Measurements from ENCODE around the gene VPS54.

The VPS54 gene

DNA sequence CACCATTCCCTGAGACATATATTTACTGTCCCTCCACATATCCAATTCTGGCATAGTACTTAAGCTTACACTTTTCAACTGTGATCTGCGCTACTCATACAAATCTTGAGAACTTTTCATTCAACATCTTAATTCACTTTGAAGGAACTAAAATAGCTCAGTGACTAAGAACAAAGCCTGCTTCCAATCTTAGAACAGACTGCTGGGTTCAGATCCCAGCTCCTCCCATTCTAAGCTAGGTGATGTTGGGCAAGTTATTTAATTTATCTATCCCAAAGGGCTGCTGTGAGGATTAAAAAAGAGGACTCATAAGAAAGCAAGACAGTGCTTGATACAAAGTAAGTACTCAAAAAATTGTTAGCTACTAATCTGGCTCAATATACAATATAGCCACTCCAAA lies 119.6 kb downstream of the VPS54 start:
- DNase-seq, result no peak

DNA sequence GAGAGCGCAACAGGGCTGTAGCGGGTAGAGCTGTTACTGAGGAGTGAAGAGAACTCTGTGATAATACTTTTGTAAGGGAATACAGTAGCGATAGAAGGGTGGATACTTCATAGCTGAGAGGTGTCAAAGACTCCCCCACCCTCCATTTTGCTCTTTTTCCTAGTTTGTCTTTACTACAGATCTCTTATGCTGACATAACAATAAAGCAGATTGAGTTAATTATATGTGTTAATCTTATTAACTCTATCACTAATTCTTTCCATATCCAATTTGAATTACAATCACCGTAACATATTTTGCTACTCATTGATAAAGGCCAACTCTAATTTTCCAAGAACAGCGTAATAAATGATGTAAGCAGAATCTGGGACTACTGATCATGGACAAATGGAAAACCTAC lies 120.4 kb downstream of the VPS54 start:
- DNase-seq, result no peak

DNA sequence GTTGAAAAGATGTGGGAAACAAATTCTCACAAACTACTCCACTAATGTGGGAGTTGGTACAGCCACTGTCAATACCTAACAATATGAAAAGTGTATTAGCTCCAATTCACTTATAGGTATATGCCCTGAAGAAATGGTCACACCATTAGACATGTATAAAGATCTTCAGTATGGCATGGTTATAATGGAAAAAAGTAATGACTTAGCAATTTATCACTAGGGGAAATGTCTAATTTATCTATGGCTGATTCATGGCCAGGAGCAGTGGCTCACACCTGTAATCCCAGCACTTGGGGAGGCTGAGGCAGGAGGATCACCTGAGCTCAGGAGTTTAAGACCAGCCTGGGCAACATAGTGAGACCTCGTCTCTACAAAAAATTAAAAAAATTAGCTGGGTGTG lies 125.1 kb downstream of the VPS54 start:
- no peak for DNase-seq

DNA sequence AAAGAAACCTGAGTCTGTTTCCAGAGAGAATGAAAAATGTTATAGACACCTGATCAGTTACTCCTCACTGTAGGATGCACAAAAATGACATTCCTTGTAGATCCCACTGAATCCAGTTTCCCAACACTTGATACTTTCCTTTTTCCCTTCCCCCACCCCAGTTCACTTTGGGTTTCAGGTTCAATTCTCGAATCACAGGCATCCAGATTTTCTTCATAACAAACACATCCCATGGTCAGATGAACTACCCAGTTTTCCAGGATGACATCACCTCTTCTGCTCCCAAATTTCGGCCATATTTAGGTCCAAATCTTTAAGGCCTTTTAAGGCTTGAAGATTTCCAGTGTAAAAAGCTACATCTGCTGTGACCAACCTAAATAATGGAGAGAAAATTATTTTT lies 126.1 kb downstream of the VPS54 start:
- DNase-seq, result no peak

DNA sequence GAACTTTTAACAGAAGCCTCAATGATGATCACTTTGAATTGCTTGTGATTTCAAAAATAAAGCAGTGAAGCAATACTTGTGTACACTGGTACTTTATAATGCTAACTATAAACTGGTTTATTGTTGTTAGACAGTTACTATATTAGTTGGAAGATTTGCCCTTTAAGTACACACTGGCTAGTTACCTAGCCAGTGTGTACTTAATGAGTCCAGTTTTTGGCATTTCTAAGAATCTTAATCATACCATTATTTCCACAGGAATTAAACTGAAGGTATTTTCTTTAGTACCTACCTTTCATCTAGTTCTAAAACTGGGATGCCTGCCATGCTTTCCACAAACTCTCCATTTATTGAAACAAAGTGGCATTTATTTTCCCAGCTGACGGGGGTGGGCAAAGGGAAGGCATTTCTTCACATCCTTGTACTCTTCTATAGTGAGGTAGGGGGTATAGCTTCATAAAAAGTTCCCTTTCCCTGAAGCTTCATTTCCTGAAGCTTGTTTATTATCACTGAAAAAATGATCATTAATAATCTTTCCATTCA lies 127.7 kb downstream of the VPS54 start:
- no peak for DNase-seq

DNA sequence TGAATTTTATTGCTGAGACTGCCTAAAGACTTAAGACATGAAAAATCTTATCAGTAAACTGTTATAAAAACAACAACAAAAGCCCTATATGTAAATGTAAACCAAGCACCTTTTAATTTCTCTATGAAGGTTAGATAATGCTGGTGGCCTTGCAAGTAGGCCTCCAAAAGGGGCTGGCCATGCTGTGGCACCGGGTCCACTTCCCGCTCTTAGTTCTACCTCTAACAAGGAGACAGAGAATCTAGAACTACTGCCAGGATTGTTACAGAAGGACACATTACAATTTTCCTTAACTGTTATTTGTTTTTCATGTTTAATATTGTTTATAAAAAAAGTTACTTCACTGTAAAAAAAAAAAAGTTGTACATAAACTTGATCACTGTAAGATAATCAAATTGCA lies 128.6 kb downstream of the VPS54 start:
- DNase-seq, result no peak

DNA sequence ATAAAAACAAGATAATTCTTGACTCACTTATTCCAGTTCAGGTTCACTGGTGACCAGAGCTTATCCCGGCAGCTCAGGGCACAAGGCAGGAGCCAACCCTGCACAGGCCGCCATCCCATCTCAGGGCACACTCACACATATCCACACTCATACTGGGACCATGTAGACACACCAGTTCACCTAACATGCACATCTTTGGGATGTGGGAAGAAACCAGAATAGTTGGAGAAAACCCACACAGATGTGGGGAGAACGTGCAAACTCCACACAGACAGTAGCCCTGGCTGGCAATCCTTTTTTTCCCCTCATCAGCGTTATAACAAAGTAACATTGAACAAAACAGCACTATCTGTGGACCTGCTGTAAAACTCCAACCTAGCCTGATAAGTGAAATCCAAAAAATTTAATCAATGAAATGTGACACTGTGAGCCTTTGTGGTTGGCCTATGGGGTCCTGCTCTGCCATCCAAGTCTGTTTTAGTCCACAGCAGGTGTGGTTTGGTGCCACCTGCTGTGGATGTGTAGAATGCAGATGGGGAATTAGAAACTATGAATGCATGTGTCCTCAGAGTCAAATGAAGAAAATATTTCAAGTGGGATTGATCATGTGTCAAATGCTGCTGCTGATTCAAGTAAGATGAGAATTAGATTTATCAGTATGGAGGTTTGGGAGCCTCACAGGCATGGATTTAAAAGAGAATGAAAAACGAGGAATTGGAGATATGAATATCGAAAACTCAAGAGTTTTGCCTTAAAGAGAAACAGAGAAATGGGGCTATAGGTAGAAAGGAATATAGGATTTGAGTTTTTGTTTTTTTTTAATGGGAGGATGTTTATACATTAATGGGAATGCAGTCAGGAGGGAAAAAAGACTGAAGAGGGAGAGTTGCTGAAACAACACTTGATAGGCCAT lies 130.5 kb downstream of the VPS54 start:
- DNase-seq, result peak; percentile 5

DNA sequence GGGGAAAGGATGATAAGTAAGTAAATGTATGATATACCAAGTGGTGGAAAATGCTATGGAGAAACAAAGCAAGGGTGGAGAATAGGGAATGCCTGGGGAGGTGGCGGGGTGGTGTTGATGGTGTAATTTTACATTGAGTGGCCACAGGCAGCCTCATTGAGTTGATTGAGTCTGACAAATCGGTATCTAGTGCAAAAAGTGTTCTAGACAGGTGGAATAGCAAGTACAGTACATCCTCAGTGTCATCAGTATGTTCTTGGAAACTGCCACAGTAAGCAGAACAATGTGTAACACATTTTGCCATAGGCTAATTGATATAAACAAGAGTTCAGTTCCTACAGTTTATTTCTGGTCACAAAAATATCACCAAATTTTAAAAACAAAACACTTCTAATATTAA lies 131.2 kb downstream of the VPS54 start:
- DNase-seq, result no peak

DNA sequence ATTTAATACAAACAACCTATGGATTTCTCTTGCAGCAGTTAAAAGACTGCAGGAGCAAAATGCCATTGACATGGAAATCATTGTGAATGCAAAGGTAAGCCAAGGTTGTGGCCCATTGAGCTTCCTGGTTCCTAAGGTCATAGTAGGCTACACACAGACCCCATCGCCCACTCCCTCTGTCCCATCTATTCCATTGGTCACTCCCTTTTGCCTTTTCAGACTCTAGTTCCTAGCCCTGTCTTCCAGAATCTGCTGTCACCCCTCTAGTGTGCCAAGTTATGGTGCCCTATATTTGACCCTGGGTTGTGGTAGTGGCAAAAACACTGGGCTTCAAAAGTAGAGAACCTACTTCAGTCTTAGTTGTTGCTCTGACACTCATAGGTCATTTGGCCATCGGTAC lies 132.8 kb downstream of the VPS54 start:
- DNase-seq, result no peak

DNA sequence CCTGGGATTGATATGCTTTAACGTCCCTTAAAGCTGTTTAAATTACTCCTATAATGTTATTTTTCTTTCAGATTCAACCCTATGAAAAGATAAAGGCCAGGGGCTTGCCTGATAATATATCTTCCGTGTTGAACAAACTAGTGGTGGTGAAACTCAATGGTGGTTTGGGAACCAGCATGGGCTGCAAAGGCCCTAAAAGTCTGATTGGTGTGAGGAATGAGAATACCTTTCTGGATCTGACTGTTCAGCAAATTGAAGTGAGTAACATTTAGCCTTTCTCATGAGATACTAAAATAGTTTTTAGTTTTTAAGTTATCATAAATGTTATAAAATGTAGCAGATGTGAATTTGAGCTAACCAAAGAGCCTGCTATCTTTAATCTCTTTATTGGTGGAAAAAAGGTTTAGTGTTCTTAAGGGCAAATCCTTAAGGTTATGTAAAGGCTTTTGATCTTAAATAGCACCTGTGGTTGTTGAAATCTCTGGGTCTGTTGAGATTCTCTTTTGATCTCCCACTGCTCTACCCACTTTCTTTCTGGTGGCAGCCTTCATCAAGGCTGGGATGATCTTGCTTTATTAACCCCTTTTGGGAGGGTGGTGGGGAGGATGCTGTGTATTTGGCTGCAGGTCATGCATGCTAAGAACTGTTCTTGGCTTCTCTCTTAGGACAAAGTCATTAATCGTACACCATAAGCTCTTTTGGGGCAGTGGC lies 136.7 kb downstream of the VPS54 start:
- no peak for DNase-seq

DNA sequence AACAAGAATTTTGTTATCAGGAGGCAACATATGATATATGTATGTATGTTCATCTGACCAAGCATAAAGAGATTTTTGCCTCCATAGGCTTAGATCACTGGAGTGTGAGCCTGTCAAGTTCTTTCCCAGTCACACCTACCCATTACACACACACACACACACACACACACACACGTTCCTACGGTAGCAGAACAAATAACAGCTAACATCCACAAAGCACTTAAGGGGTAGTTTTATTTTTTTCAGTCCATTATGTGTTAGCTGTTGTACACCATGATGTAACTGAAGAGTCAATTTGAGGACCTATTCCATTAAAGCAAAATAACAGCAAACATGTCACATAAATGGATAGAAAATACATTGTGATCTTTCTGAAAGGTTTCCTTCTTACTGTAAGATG lies 138.0 kb downstream of the VPS54 start:
- DNase-seq, result no peak

DNA sequence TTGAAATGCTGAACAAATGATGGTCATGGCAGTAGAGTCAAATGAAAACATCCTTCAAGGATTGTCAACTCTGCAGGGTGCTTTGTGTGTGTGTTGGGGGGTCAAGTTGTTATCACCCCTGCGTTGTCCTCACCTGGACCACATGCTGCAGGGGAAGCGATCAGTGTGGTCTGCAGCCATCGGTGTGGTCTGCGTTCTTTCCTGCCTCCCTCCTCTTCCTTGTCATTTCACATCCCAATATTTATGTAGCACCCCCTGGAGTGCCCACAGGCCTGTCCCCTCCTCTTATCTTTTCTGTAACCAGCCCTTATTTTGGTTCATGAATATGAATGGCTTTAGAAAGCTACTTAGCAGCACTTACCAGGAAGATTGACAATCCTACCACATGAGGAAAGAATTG lies 138.6 kb downstream of the VPS54 start:
- DNase-seq, result no peak

DNA sequence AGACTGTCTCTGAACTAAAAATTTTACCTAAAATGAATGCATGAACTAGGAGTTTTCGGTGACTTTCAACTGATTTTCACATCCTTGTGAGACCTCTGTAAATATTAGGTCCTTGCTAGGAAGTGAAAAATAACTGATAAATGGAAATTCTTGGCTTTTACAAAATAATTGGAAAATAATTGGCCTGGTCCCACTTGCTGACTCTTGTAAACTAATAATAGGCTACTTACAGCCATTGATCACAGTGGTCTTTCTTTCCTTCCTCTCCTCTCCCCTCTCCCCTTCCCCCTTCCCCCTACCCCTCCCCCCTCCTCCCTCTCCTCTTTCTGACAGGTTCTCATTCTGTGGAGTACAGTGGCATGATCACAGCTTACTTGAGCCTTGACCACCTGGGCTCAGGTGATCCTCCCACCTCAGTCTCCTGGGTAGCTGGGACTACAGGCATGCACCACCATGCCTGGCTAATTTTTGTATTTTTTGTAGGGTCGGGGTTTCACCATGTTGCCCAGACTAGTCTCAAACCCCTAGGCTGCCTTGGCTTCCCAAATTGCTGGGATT lies 139.3 kb downstream of the VPS54 start:
- no peak for DNase-seq

DNA sequence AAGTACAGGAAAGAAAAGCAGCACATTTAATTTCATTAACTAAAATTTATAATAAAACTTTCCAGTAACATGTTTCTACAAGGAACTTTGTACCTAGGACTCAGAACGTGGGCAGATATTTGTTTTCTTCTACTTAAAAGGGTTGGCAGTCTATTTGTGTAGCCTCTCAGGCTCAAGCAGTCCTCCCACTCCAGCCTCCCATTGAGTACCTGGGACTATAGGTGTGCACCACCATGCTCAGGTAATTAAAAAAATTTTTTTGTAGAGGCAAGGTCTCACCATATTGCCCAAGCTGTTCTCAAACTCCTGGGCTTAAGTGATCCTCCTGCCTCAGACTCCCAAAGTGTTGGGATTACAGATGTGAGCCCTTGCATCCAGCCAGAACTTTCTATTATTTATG lies 140.7 kb downstream of the VPS54 start:
- DNase-seq, result no peak

DNA sequence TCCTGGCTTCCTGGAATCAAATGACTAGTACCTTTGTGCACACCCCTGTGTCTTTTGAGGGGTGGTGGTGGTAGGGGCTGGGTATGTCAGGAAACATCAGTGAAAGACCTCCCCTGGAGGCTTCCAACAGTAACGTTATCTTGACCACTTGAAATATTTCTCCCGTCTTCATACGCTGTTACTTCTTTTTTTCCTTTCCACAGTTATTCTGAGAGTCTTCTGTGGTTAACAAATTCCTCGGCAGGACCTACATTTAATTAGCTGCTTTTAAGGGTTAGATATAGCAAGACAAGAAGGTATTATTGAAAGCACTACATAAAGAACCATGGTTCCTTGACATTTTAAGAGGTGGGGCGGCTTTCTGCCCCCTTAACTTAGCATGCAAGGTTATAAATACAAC lies 142.9 kb downstream of the VPS54 start:
- DNase-seq, result no peak

DNA sequence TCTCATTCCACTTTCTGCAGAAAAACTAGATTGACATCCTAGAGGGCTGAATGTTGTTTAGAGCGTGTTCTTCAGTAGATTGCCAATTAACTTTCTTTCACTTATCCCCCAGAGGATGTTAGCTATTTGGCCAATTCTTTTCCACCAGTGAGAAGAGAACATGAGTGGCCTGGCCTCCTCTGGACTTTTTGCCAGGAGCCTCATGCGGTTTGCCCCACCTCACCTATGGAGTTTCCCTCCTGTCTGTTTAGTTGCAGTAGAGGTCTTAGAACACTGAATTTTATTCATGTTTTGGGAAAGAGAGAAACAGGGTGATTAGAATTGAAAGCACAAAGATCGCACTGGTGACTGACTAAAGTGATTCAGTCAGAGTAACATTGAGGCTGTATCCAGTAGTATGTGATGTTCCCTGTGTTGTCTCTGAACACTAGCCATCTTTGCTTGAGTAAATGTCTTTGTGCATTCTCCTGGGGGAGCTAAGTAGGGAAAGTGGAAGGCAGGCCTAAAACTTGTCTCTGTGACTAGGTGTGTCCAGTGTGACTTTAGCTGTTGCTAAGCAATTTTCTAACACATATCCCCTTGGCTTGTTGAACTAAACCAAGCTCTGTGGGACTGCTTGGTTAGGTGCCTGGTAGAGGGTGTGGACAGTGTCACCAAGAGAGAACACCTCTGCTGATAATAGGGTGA lies 143.5 kb downstream of the VPS54 start:
- DNase-seq, result no peak

DNA sequence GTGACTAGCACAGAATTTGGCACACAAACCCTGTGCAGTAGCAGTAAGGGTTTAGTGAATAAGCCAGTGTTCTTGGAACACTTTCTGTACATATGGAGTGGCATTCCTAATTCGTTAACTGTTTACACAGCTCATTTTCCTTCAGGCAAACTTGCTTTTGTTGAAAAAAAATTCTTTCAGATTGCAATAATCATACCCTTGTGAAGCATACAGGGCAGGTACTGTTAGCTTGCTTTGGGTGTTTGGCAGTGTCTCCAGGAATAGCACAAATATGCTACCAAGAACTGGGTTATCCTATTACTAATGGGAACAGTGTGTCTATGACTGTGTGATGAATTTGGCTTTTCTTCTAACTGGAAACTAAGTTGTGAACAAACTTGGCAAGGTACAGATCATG lies 144.1 kb downstream of the VPS54 start:
- no peak for DNase-seq

DNA sequence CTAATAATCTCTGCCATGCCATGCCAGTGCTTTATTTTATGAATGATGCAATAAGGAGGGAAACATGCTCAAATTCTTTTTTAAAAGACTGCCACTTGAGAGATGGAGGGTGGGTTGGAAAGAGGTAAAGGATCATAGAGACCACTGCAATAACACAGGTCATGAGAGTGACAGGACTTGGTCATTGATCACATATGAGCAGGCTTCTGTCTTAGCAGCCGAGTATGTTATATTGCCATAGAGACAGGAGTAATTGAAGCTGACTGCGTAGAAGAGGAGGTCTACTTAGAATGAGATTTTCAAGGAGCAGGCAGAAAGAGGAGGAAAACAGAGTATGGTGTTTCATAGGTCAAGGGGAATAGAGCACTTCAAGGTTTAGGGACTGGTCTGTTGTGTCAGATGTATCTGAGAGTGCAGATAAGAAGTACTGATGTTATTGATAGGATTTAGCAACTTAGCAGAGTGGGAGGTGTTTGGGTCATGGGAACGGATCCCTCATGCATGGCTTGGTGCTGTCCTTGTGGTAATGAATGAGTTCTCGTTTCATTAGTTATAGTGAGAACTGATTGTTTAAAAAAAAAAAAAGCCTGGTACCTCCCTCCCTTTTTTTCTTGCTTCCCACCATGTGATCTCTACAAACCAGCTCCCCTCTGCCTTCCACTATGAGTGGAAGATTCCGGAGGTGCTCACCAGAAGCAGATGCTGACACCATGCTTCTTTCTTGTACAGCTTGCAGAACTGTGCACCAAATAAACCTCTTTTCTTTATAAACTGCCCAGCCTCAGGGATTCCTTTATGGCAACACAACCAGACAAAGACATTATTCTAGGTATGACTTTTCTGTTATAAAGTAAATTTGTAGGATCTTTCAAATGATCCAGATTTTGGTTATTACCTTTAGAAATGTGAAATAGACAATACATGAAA lies 144.8 kb downstream of the VPS54 start:
- no peak for DNase-seq

DNA sequence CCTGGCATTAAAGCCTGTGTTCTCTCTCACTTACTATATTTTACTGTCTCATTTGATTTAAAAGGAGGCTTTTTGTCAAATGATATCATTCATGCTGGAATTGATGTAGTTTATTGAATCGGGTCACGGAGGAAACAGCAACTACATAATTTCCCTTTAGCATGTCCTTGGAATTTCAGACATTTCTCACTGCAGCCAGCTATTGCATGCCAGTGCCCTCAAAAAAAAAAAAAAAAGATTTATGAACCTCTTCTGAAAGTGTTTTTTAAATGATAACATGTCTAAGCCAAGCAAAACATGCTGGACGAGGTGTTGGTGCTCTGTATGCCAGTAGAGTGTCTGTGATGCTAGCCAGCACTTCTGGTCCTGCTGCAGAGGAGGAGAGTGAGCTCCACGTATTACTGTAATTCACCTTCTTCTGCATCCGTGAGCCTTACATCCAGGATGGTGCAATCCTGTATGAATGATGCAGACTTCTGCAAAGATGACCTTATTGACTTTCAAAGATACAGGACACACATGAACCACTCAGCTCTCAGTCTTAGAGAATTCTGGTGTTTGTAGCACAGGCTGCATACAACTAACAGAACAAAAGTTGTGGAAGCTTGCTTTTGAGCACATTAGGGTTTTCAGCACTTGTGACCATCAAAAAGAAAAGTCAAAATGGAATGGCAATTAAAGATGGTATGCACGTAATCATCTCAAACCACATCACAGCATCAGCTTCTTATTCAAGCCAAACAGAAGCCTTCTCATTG lies 146.5 kb downstream of the VPS54 start:
- DNase-seq, result no peak

DNA sequence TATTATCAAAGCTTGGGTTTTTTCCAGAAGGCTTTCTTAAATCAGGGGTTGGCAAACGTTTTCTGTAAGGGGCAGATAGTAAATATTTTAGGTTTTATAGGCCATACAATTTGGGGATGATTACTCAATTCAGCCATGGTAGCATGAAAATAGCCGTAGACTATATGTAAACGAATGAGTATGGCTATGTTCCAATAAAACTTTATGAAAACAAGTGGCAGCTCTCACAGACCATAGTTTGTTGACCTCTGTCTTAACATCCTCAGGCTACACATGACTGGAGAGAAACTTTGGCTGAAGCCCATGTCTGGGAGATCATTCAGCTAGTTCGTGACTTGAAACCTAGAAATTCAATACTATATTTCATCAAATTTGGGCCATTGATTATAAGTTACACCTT lies 147.4 kb downstream of the VPS54 start:
- DNase-seq, result no peak

DNA sequence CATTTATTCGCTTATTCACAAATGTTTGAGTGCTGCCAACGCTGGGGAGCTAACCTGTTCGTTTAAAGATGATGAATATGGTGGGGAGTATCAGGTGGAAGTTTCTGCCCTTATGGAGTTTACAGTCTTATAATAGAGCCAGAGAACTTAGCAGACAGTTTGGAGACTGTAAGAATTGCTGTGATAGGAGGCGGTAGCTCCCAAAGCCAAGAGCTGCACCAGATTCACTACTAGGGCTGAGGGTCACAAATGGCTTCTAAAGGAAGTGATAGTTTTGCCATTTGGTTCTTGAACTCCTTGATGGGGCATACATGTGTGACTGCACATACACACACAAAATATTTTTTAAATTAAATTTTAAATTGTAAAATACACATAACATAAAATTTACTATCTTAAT lies 148.5 kb downstream of the VPS54 start:
- DNase-seq, result no peak
